HL-60/S4 treated with phorbol 12-myristate 13-acetate at 8.2 ng/mL for 4 days and 3 days (cell line): ENCODE measurements around the gene BLCAP.
"Not testable (repeated sequence)": the region's sequence is repeated elsewhere in the genome, so short reads cannot be mapped to it uniquely, and the experiment has no call there.

Experiments used
- in situ Hi-C: fragments of 300-500 bp; cut with MboI; formaldehyde crosslinking; loops from 2 replicates; pipeline ENCODE4 v1.15.0; 2022; ENCODE audit warnings: low sequenced_read_pairs

BLCAP gene

GRCh38 chr20:37498066-37498665 is 29.5 kb downstream of the BLCAP start:
- in situ Hi-C loops, result no loop called here

- in situ Hi-C loops, result no loop called here
These were observed 32.9 kb downstream of the BLCAP start for GRCh38 chr20:37494796-37495195.

GRCh38 chr20:37494301-37494700 is 33.4 kb downstream of the BLCAP start:
- in situ Hi-C loops, result no loop called here

GRCh38 chr20:37492945-37493344 is 34.7 kb downstream of the BLCAP start:
- in situ Hi-C loops, result no loop called here

- in situ Hi-C loops, result no loop called here
These were observed 35.5 kb downstream of the BLCAP start for GRCh38 chr20:37492096-37492625.

- in situ Hi-C loops, result no loop called here
These were observed 36.9 kb downstream of the BLCAP start for GRCh38 chr20:37490663-37491350.

GRCh38 chr20:37486209-37486608 is 41.5 kb downstream of the BLCAP start:
- in situ Hi-C loops, result not testable (repeated sequence)

GRCh38 chr20:37484331-37484730 is 43.3 kb downstream of the BLCAP start:
- in situ Hi-C loops, result no loop called here

- in situ Hi-C loops, result no loop called here
These were observed 46.1 kb downstream of the BLCAP start for GRCh38 chr20:37481610-37482009.

- in situ Hi-C loops, result no loop called here
These were observed 46.8 kb downstream of the BLCAP start for GRCh38 chr20:37480919-37481318.

- in situ Hi-C loops, result no loop called here
These were observed 47.6 kb downstream of the BLCAP start for GRCh38 chr20:37479925-37480691.

GRCh38 chr20:37479266-37479665 is 48.4 kb downstream of the BLCAP start:
- in situ Hi-C loops, result no loop called here

- in situ Hi-C loops, result no loop called here
These were observed 50.6 kb downstream of the BLCAP start for GRCh38 chr20:37477041-37477440.

- in situ Hi-C loops, result no loop called here
These were observed 52.4 kb downstream of the BLCAP start for GRCh38 chr20:37475252-37475651.

GRCh38 chr20:37474386-37474785 is 53.3 kb downstream of the BLCAP start:
- in situ Hi-C loops, result no loop called here

GRCh38 chr20:37473249-37474000 is 54.3 kb downstream of the BLCAP start:
- in situ Hi-C loops, result no loop called here

GRCh38 chr20:37472435-37472834 is 55.2 kb downstream of the BLCAP start:
- in situ Hi-C loops, result not testable (repeated sequence)

- in situ Hi-C loops, result no loop called here
These were observed 55.9 kb downstream of the BLCAP start for GRCh38 chr20:37471741-37472235.

GRCh38 chr20:37470190-37470589 is 57.5 kb downstream of the BLCAP start:
- in situ Hi-C loops, result not testable (repeated sequence)

- in situ Hi-C loops, result no loop called here
These were observed 58.1 kb downstream of the BLCAP start for GRCh38 chr20:37469531-37469930.

GRCh38 chr20:37468886-37469285 is 58.8 kb downstream of the BLCAP start:
- in situ Hi-C loops, result no loop called here
